H1 (cell line): ENCODE data around the gene MBP. TPM values are rescaled to one million over a fixed set of nuclear protein-coding genes. Genes with fewer than 3 reads are reported as not detected.
A peak's percentile ranks its signal among the peaks of the same experiment; 100 is the strongest.

Experiments
- CTCF ChIA-PET: fragments of 300-600 bp; sonication (Branson Sonifier 250); formaldehyde crosslinking; loops from one replicate; lab custom pipeline; 2021; ENCODE audit not compliant: partially characterized antibody; lab: Charles Lee
- POLR2A ChIA-PET: fragments of 300-600 bp; sonication (Branson Sonifier 250); formaldehyde crosslinking; loops from one replicate; lab custom pipeline; 2021; ENCODE audit warnings: inconsistent platforms; ENCODE audit not compliant: partially characterized antibody; lab: Charles Lee
- DNase-seq, 2 experiments: peaks; one replicate each; pipeline versions ENCODE4 v3.0.0 to v3.0.0-alpha.2; 2010 to 2022; ENCODE audit warnings: low spot score in 2 of 2, low read depth in 1 of 2, mixed read lengths in 1 of 2
- FAIRE-seq: peaks from 2 replicates; lab custom pipeline; 2011; peaks lifted over from hg19 to GRCh38; lab: Jason Lieb, UNC
- H2AFZ ChIP-seq: 2 replicates; pipeline ENCODE4 v1.8.1; 2012; ENCODE audit warnings: low read length, inconsistent platforms
- H2AK5ac ChIP-seq: 2 replicates; pipeline ENCODE4 v1.6.1; 2013; ENCODE audit warnings: low read depth, low read length
- H2BK120ac ChIP-seq: replicated peaks from 2 replicates; pipeline ENCODE3; 2013; ENCODE audit warnings: low read depth, low read length, inconsistent platforms
- H2BK12ac ChIP-seq: 2 replicates; pipeline ENCODE4 v1.6.1; 2013; ENCODE audit warnings: low read depth, low read length
- H2BK15ac ChIP-seq: 2 replicates; pipeline ENCODE4 v1.6.1; 2013; ENCODE audit warnings: low read length
- H2BK20ac ChIP-seq: 2 replicates; pipeline ENCODE4 v1.6.1; 2013; ENCODE audit warnings: low read length
- H2BK5ac ChIP-seq: 2 replicates; pipeline ENCODE4 v1.6.1; 2013; ENCODE audit warnings: low read depth, low read length
- H3K14ac ChIP-seq: 2 replicates; pipeline ENCODE4 v1.6.1; 2013; ENCODE audit warnings: inconsistent platforms; ENCODE audit not compliant: insufficient read length
- H3K18ac ChIP-seq: 2 replicates; pipeline ENCODE4 v1.6.1; 2013; ENCODE audit warnings: low read length; ENCODE audit errors: extremely low read depth
- H3K23ac ChIP-seq: 2 replicates; pipeline ENCODE4 v1.6.1; 2013; ENCODE audit warnings: inconsistent platforms; ENCODE audit not compliant: insufficient read length
- H3K23me2 ChIP-seq: 2 replicates; pipeline ENCODE4 v1.6.1; 2013; ENCODE audit warnings: low read depth, low read length
- H3K27ac ChIP-seq: 2 replicates; pipeline ENCODE4 v1.6.1; 2011; ENCODE audit warnings: low read depth, low read length, inconsistent platforms
- H3K27me3 ChIP-seq, 4 experiments: replicated peaks in 1 of 4; 1 replicate in 1 of 4; 2 replicates in 3 of 4; pipeline versions ENCODE4 v1.6.1 to v1.8.1; 2011 to 2013; ENCODE audit warnings: low read length in 3 of 4, mild to moderate bottlenecking in 3 of 4, inconsistent platforms in 2 of 4, mixed read lengths in 2 of 4, moderate library complexity in 1 of 4; ENCODE audit not compliant: control insufficient read depth in 3 of 4, insufficient read depth in 3 of 4; ENCODE audit errors: extremely low read depth in 1 of 4
- H3K36me3 ChIP-seq, 4 experiments: 2 replicates each; pipeline versions ENCODE4 v1.6.1 to v1.8.1; 2011 to 2013; ENCODE audit warnings: mild to moderate bottlenecking in 4 of 4, low read length in 3 of 4, moderate library complexity in 2 of 4, control low read depth in 1 of 4, inconsistent platforms in 1 of 4; ENCODE audit not compliant: insufficient read depth in 4 of 4, control insufficient read depth in 2 of 4
- H3K4ac ChIP-seq: replicated peaks from 2 replicates; pipeline ENCODE3; 2013; ENCODE audit warnings: low read length, low read depth, mixed read lengths, inconsistent platforms; ENCODE audit not compliant: insufficient read length
- H3K4me1 ChIP-seq, 4 experiments: replicated peaks in 1 of 4; 1 replicate in 1 of 4; 2 replicates in 3 of 4; pipeline versions ENCODE4 v1.6.1 to v1.8.1; 2011 to 2013; ENCODE audit warnings: low read length in 3 of 4, inconsistent platforms in 2 of 4, mixed read lengths in 1 of 4; ENCODE audit not compliant: insufficient read depth in 4 of 4, control insufficient read depth in 3 of 4
- H3K4me2 ChIP-seq, 2 experiments: 2 replicates each; pipeline versions ENCODE4 v1.6.1 to v1.8.1; 2011 to 2013; ENCODE audit warnings: low read depth in 2 of 2, low read length in 2 of 2, control low read depth in 1 of 2, inconsistent platforms in 1 of 2, mild to moderate bottlenecking in 1 of 2; ENCODE audit not compliant: insufficient read depth in 1 of 2
- H3K4me3 ChIP-seq, 4 experiments: fragments of 200-600, 300-600 bp in 1 of 4; sonication (generic), shearing (Covaris generic), sonication (Bioruptor Twin) in 1 of 4; 2 replicates each; pipeline versions ENCODE4 v1.5.1 to v1.8.1; 2011 to 2016; ENCODE audit warnings: low read length in 4 of 4, low read depth in 3 of 4, control low read depth in 2 of 4, inconsistent platforms in 2 of 4, mild to moderate bottlenecking in 2 of 4, mixed read lengths in 1 of 4, moderate library complexity in 1 of 4; ENCODE audit not compliant: insufficient read depth in 2 of 4; ENCODE audit errors: extremely low read depth in 1 of 4
- H3K56ac ChIP-seq: replicated peaks from 2 replicates; pipeline ENCODE3; 2013; ENCODE audit warnings: low read depth, mild to moderate bottlenecking, mixed read lengths, low read length, inconsistent platforms; ENCODE audit not compliant: insufficient read length
- H3K79me1 ChIP-seq: 2 replicates; pipeline ENCODE4 v1.6.1; 2013; ENCODE audit warnings: low read depth, low read length, control low read depth
- H3K79me2 ChIP-seq, 2 experiments: 2 replicates each; pipeline versions ENCODE4 v1.6.1 to v1.8.1; 2012 to 2013; ENCODE audit warnings: low read length in 2 of 2, mild to moderate bottlenecking in 2 of 2, inconsistent platforms in 1 of 2; ENCODE audit not compliant: insufficient read depth in 2 of 2, control insufficient read depth in 1 of 2
- H3K9ac ChIP-seq, 4 experiments: replicated peaks in 1 of 4; 1 replicate in 1 of 4; 2 replicates in 3 of 4; pipeline versions ENCODE4 v1.6.1 to v1.8.1; 2011 to 2013; ENCODE audit warnings: low read depth in 3 of 4, low read length in 3 of 4, control low read depth in 2 of 4, mild to moderate bottlenecking in 2 of 4, moderate library complexity in 2 of 4, inconsistent platforms in 1 of 4; ENCODE audit errors: extremely low read depth in 1 of 4
- H3K9me3 ChIP-seq, 2 experiments: 2 replicates each; pipeline versions ENCODE4 v1.6.1 to v1.8.1; 2012 to 2013; ENCODE audit warnings: mild to moderate bottlenecking in 2 of 2, moderate library complexity in 2 of 2, control low read depth in 1 of 2, inconsistent platforms in 1 of 2, low read depth in 1 of 2, low read length in 1 of 2, mixed read lengths in 1 of 2; ENCODE audit not compliant: insufficient read depth in 2 of 2
- H4K20me1 ChIP-seq, 2 experiments: replicated peaks in 1 of 2; 2 replicates each; pipeline versions ENCODE3 to v1.8.1; 2011 to 2013; ENCODE audit warnings: inconsistent platforms in 2 of 2, low read length in 2 of 2, mild to moderate bottlenecking in 1 of 2; ENCODE audit not compliant: insufficient read depth in 2 of 2, control insufficient read depth in 1 of 2
- H4K5ac ChIP-seq: 2 replicates; pipeline ENCODE4 v1.6.1; 2013; ENCODE audit warnings: low read length, low read depth, mixed read lengths, inconsistent platforms; ENCODE audit not compliant: insufficient read length
- H4K8ac ChIP-seq: 2 replicates; pipeline ENCODE4 v1.8.0; 2013; ENCODE audit warnings: mild to moderate bottlenecking, moderate library complexity, low read length, inconsistent platforms; ENCODE audit not compliant: insufficient read depth; ENCODE audit errors: extremely low read depth
- H4K91ac ChIP-seq: replicated peaks from 2 replicates; pipeline ENCODE3; 2013; ENCODE audit warnings: low read length, mixed read lengths, inconsistent platforms; ENCODE audit not compliant: insufficient read length
- E2F6 ChIP-seq: IDR thresholded peaks from 2 replicates; pipeline ENCODE4 v1.6.1; 2012; ENCODE audit warnings: inconsistent platforms
- JUN ChIP-seq: IDR thresholded peaks from 2 replicates; pipeline ENCODE4 v1.6.1; 2011; ENCODE audit warnings: low read depth, mild to moderate bottlenecking, improper control_type of control experiment, low read length
- PHF8 ChIP-seq: fragments of 200-600 bp; sonication (generic); conservative IDR thresholded peaks from 2 replicates; pipeline ENCODE4 v1.7.1; 2012; ENCODE audit warnings: low read depth, mild to moderate bottlenecking, inconsistent platforms, low read length, moderate library complexity
- RBBP5 ChIP-seq: IDR thresholded peaks from 2 replicates; pipeline ENCODE4 v1.7.1; 2012; ENCODE audit warnings: low read depth, mild to moderate bottlenecking, inconsistent platforms, low read length, moderate library complexity, borderline replicate concordance
- RFX5 ChIP-seq: IDR thresholded peaks from 2 replicates; pipeline ENCODE4 v1.6.1; 2011; ENCODE audit warnings: low read depth, low read length, improper control_type of control experiment, borderline replicate concordance
- SAP30 ChIP-seq: fragments of 300-600 bp; sonication (generic); IDR thresholded peaks from 2 replicates; pipeline ENCODE4 v1.7.1; 2012; ENCODE audit warnings: low read length, moderate library complexity, mild to moderate bottlenecking, inconsistent platforms; ENCODE audit not compliant: insufficient read depth, insufficient replicate concordance
- SIX5 ChIP-seq: IDR thresholded peaks from 2 replicates; pipeline ENCODE4 v1.6.1; 2011; ENCODE audit warnings: mild to moderate bottlenecking, low read depth, low read length
- SRF ChIP-seq: IDR thresholded peaks from 2 replicates; pipeline ENCODE4 v1.6.1; 2011; ENCODE audit warnings: mild to moderate bottlenecking, low read depth, low read length, moderate library complexity
- SUZ12 ChIP-seq: fragments of 200-600 bp; sonication (generic); IDR thresholded peaks from 2 replicates; pipeline ENCODE4 v1.6.1; 2012; ENCODE audit warnings: mild to moderate bottlenecking, inconsistent platforms, low read length, moderate library complexity, mixed read lengths
- TAF7 ChIP-seq: optimal IDR thresholded peaks from 2 replicates; pipeline ENCODE3; 2011; ENCODE audit warnings: low read depth, mild to moderate bottlenecking, inconsistent platforms, low read length, moderate library complexity, borderline replicate concordance
- TBP ChIP-seq: IDR thresholded peaks from 2 replicates; pipeline ENCODE4 v1.6.1; 2011; ENCODE audit warnings: low read depth, low read length, improper control_type of control experiment
- WGBS, 2 experiments: shearing (Covaris generic) in 1 of 2; methylation state at CpG; one replicate each; pipeline versions ENCODE4 v1.1.6 to v1.1.7; 2013 to 2015; ENCODE audit warnings: low lambda C conversion rate in 2 of 2, mixed read lengths in 2 of 2, inconsistent platforms in 1 of 2, low coverage in 1 of 2, missing lambda C conversion rate in 1 of 2; ENCODE audit not compliant: insufficient replicate concordance in 2 of 2, insufficient coverage in 1 of 2, insufficient read length in 1 of 2; ENCODE audit errors: extremely low coverage in 1 of 2, missing lambda C conversion rate in 1 of 2; 5-methylcytosine and 5-hydroxymethylcytosine counted together
- polyA plus RNA-seq, 7 experiments: library from polyadenylated mRNA; depleted of rRNA in 3 of 7; stranded (reverse) in 5 of 7; unstranded in 2 of 7; fragments of >200 nt in 5 of 7; fragments of 200-250 nt in 2 of 7; gene quantifications; 1 replicate in 5 of 7; 2 replicates in 1 of 7; 4 replicates in 1 of 7; pipeline versions ENCODE4 v1.2.1 to v1.2.3, GENCODE V29; 2011 to 2013; ENCODE audit warnings: missing spikeins in 2 of 7, mixed read lengths in 2 of 7
- total RNA-seq: library from RNA; stranded (reverse); fragmentation: NEBNext Ultra II Directional; extraction: Animal tissue kit (Norgen Biotek cat#: 25700); gene quantifications from 2 replicates; pipeline ENCODE4 v1.2.1, GENCODE V29; 2021
- TF ChIP-seq, protein P1 (sequence below): IDR thresholded peaks from 2 replicates; pipeline ENCODE4 v1.6.1; 2011; ENCODE audit warnings: low read depth, mild to moderate bottlenecking, low read length; ENCODE audit not compliant: insufficient read depth

Gene MBP
- total and polyA plus RNA-seq, 2 of the 8 experiments (the other 6 are each of a cell fraction or from before 2014, with no cell fraction given), result 7.7 to 19.2 TPM

DNA sequence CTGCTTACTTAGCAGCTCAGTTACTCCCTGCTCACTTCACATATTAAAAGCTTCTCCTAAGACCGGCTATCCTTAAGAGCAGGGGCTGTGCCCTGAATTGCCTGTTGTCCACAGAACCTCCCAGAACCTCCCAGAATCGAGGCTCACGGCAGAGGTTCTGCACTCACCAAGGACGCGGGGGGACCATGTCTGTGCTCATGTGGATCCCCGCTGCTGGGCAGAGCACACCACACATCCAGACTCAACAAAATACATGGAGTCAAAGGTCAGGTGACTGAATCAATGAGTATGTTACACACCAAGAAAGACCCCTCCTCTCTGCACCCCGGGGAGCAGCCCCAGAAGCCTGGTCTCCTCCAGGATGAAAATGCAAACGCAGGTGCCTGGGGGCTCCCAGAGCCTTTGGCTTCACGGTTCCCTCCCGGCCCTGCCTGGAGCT, 149.0 kb downstream of the MBP start:
- Histone ChIP-seq H2BK120ac (no peak overlapping the region), H3K23me2 (no peaks in the 10 kb centered on the region), H3K14ac (no peak overlapping the region), H3K36me3 (no peaks in the 10 kb centered on the region), H3K9me3 (no peaks in the 10 kb centered on the region), H3K79me1 (no peaks in the 10 kb centered on the region), H2BK20ac (no peak overlapping the region; the same call in 1 of the 2 replicates), H2BK15ac (peak overlapping the region; percentile 93; the same call in 1 of the 2 replicates), H4K91ac (no peak overlapping the region), H3K4me2 (no peak overlapping the region), H4K5ac (no peak overlapping the region), H3K23ac (no peak overlapping the region), H3K9ac (no peak overlapping the region), H3K18ac (peak overlapping the region; percentile 89; the same call in 1 of the 2 replicates), H2AK5ac (no peak overlapping the region), H2BK5ac (peak overlapping the region; percentile 72; the same call in 1 of the 2 replicates), H2AFZ (no peak overlapping the region), H3K56ac (no peak overlapping the region), H3K4me1 (peaks cover 0 to 20% (median 11%) of the 10 kb centered on the region in 4 experiments), H2BK12ac (peak overlapping the region; percentile 95), H3K4ac (no peak overlapping the region), H3K27ac (no peak overlapping the region), H3K79me2 (no peaks in the 10 kb centered on the region), H3K27me3 (no peaks in the 10 kb centered on the region), H3K4me3 (no peak overlapping the region), H4K20me1 (no peaks in the 10 kb centered on the region), H4K8ac (no peak overlapping the region)
- ChIA-PET CTCF (interaction anchor here (0.6 to 13.3 kb wide), 50 partner anchors 8 to 931 kb away, joined by 3 to 188 read pairs (median 4); no protein-coding TSS in a partner anchor), POLR2A (interaction anchor here (1.1 to 3.6 kb wide), 2 partner anchors 9 to 15 kb away, joined by 3 to 14 read pairs; no protein-coding TSS in a partner anchor)
- DNase-seq (peak in 1 of 2 experiments; percentile 51), FAIRE-seq (no peak)
- WGBS, 2 experiments, result 78% methylated on average over 9 of the region's 10 CpGs; no CpG with 5 or more reads in 1 of the 2 experiments
- TF ChIP-seq PHF8 (no peak), SIX5 (no peak), RBBP5 (no peak), E2F6 (no peak), RFX5 (no peak), JUN (no peak), SAP30 (no peak), SRF (no peak), SUZ12 (no peak), TBP (no peak), TAF7 (no peak)
- TF ChIP-seq, protein P1, sequence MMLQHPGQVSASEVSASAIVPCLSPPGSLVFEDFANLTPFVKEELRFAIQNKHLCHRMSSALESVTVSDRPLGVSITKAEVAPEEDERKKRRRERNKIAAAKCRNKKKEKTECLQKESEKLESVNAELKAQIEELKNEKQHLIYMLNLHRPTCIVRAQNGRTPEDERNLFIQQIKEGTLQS, result no peak
